PC-9 (cell line): Measurements from ENCODE around the gene KRT16. TPM values are rescaled to one million over a fixed set of nuclear protein-coding genes. Genes with fewer than 3 reads are reported as not detected.

ENCODE experiments used
- BruUV-seq: library from RNA; stranded (reverse); fragments of 400-500 nt; replicated peaks from 2 replicates; lab custom pipeline; 2021; lab: Mats Ljungman, UMichigan
- CTCF ChIA-PET: fragments of 300-600 bp; sonication (Branson Sonifier 250); formaldehyde crosslinking; loops from one replicate; lab custom pipeline; 2022; ENCODE audit warnings: antibody characterized with exemption; lab: Charles Lee
- POLR2A ChIA-PET: fragments of 300-600 bp; sonication (Branson Sonifier 250); formaldehyde crosslinking; loops from one replicate; lab custom pipeline; 2022; ENCODE audit warnings: antibody characterized with exemption; ENCODE audit not compliant: unreplicated experiment; lab: Charles Lee
- DNase-seq, 2 experiments: peaks; one replicate each; pipeline versions ENCODE4 v3.0.0 to v3.0.0-alpha.2; 2015 to 2022; ENCODE audit warnings: mixed read lengths in 1 of 2
- H2AFZ ChIP-seq: fragments of 200-600 bp; sonication (generic); 2 replicates; pipeline ENCODE4 v1.8.1; 2017; ENCODE audit warnings: antibody characterized with exemption
- H3F3A ChIP-seq: fragments of 200-600 bp; sonication (generic); 2 replicates; pipeline ENCODE4 v1.8.1; 2017; ENCODE audit warnings: antibody characterized with exemption, mild to moderate bottlenecking, low read depth; ENCODE audit not compliant: insufficient read depth
- H3K27ac ChIP-seq: fragments of 200-600 bp; sonication (generic); 2 replicates; pipeline ENCODE4 v1.6.1; 2016; ENCODE audit warnings: mixed run types
- H3K27me3 ChIP-seq: fragments of 200-600 bp; sonication (generic); 2 replicates; pipeline ENCODE4 v1.6.1; 2016; ENCODE audit warnings: low read depth, mixed run types; ENCODE audit not compliant: insufficient read depth
- H3K36me3 ChIP-seq: fragments of 200-600 bp; sonication (generic); 2 replicates; pipeline ENCODE4 v1.6.1; 2016; ENCODE audit warnings: low read depth, mixed run types
- H3K4me1 ChIP-seq: fragments of 200-600 bp; sonication (generic); replicated peaks from 2 replicates; pipeline ENCODE4 v1.6.1; 2016; ENCODE audit warnings: mixed run types; ENCODE audit not compliant: insufficient read depth
- H3K4me2 ChIP-seq: fragments of 200-600 bp; sonication (generic); 2 replicates; pipeline ENCODE4 v1.6.1; 2017; ENCODE audit warnings: mixed run types
- H3K4me3 ChIP-seq: fragments of 200-600 bp; sonication (generic); 2 replicates; pipeline ENCODE4 v1.6.1; 2016; ENCODE audit warnings: mixed run types
- H3K79me2 ChIP-seq: fragments of 200-600 bp; sonication (generic); 2 replicates; pipeline ENCODE4 v1.6.1; 2017; ENCODE audit warnings: low read depth, mixed run types
- H3K9me2 ChIP-seq: fragments of 200-600 bp; sonication (generic); 2 replicates; pipeline ENCODE4 v1.8.1; 2017; ENCODE audit warnings: mild to moderate bottlenecking; ENCODE audit not compliant: insufficient read depth
- H3K9me3 ChIP-seq: fragments of 200-600 bp; sonication (generic); 2 replicates; pipeline ENCODE4 v1.8.1; 2016; ENCODE audit warnings: low read depth; ENCODE audit not compliant: insufficient read depth
- H4K20me1 ChIP-seq: fragments of 200-600 bp; sonication (generic); 2 replicates; pipeline ENCODE4 v1.8.1; 2017; ENCODE audit not compliant: insufficient read depth
- CTCF ChIP-seq: fragments of 200-600 bp; sonication (generic); conservative IDR thresholded peaks from 2 replicates; pipeline ENCODE4 v1.6.1; 2017; ENCODE audit warnings: mixed run types, antibody characterized with exemption, mild to moderate bottlenecking, moderate library complexity
- EZH2 ChIP-seq: fragments of 200-600 bp; sonication (generic); IDR thresholded peaks from 2 replicates; pipeline ENCODE4 v1.8.0; 2017; ENCODE audit warnings: antibody characterized with exemption, low read depth
- intact Hi-C: fragments of 100-400 bp; cut with micrococcal nuclease; formaldehyde crosslinking; loops from one replicate; pipeline ENCODE4 v1.10.0; 2022; ENCODE audit not compliant: unreplicated experiment
- total RNA-seq: library from RNA; stranded (reverse); gene quantifications from 2 replicates; pipeline ENCODE4 v1.2.3, GENCODE V29; 2021

The KRT16 gene
- total RNA-seq, 1 experiment from 2014 or later: 41.7 TPM

- no peak overlapping the region for H2AFZ ChIP-seq
- no peaks in the 10 kb centered on the region for H3K9me2 ChIP-seq
- ChIA-PET CTCF (interaction anchor here (0.6 to 2.1 kb wide), 5 partner anchors 8 to 106 kb away, joined by 4 to 11 read pairs (median 6); no protein-coding TSS in a partner anchor), POLR2A (interaction anchor here (0.5 to 1.5 kb wide), 11 partner anchors 8 to 800 kb away, joined by 3 to 23 read pairs (median 4); partner anchors contain the start of gene EIF1)
- TF ChIP-seq CTCF: 0 out of 2 replicates have a peak, but pooled peaks have one; percentile 20
- no peak for TF ChIP-seq EZH2
- H3K27me3 ChIP-seq: no peaks in the 10 kb centered on the region
- no peak for DNase-seq
- H3K79me2 ChIP-seq: peaks cover 14% of the 10 kb centered on the region; the same call in 1 of the 2 replicates
- H4K20me1 ChIP-seq: no peaks in the 10 kb centered on the region
- H3K27ac ChIP-seq: peak overlapping the region; percentile 98
- peaks cover 46% of the 10 kb centered on the region for H3F3A ChIP-seq
- peak overlapping the region; percentile 86 for H3K4me2 ChIP-seq
- H3K36me3 ChIP-seq: no peaks in the 10 kb centered on the region
- TSS peak; percentile 51 for BruUV-seq
- intact Hi-C loops: loop anchor here (1.0 to 5.0 kb wide), 8 partner anchors 24 to 1138 kb away; partner anchors contain the start of genes KRT13, KRT17 and KRT19
- H3K4me1 ChIP-seq: peaks cover 70% of the 10 kb centered on the region
- peak overlapping the region; percentile 31; the same call in 1 of the 2 replicates for H3K4me3 ChIP-seq
- H3K9me3 ChIP-seq: no peaks in the 10 kb centered on the region
These were observed 42.4 kb upstream of the KRT16 start for GRCh38 chr17:41654678-41655607.

GRCh38 chr17:41653892-41654677 lies 41.5 kb upstream of the KRT16 start:
- no peaks in the 10 kb centered on the region for H3K27me3 ChIP-seq
- H3F3A ChIP-seq: peaks cover 47% of the 10 kb centered on the region
- H3K9me2 ChIP-seq: no peaks in the 10 kb centered on the region
- H3K4me3 ChIP-seq: no peak overlapping the region; the same call in 1 of the 2 replicates
- H3K79me2 ChIP-seq: peaks cover 14% of the 10 kb centered on the region; the same call in 1 of the 2 replicates
- H3K27ac ChIP-seq: peak overlapping the region; percentile 98
- no peaks in the 10 kb centered on the region for H3K36me3 ChIP-seq
- ChIA-PET POLR2A (interaction anchor here (0.5 to 1.5 kb wide), 18 partner anchors 9 to 1210 kb away, joined by 3 to 23 read pairs (median 4); partner anchors contain the start of genes EIF1 and KRT13), CTCF (interaction anchor here (0.5 to 2.1 kb wide), 6 partner anchors 9 to 745 kb away, joined by 3 to 11 read pairs (median 5); no protein-coding TSS in a partner anchor)
- intact Hi-C loops: loop anchor here (2.0 to 5.0 kb wide), 6 partner anchors 25 to 1137 kb away; partner anchors contain the start of genes KRT13, KRT17 and KRT19
- peak; percentile 42; the same call in 1 of the 2 replicates for TF ChIP-seq CTCF
- TF ChIP-seq EZH2: no peak
- no TSS peak for BruUV-seq
- peak; percentile 96 to 97 for DNase-seq
- no peaks in the 10 kb centered on the region for H4K20me1 ChIP-seq
- no peak overlapping the region for H2AFZ ChIP-seq
- H3K4me1 ChIP-seq: peaks cover 70% of the 10 kb centered on the region
- no peaks in the 10 kb centered on the region for H3K9me3 ChIP-seq
- peak overlapping the region; percentile 86 for H3K4me2 ChIP-seq
